ENCODE measurements around the gene ZNF541.

- no peak for TF ChIP-seq POLR2A (IDR thresholded peaks at IDR 0.05)
- no peak for TF ChIP-seq CTCF (IDR thresholded peaks at IDR 0.05)
These were observed 23.0 kb upstream of the ZNF541 start for GRCh38 chr19:47595944-47596343.

Data from uterus (tissue), 2 donors.